ENCODE measurements around the gene OR5D13.
A peak's percentile ranks its signal among the peaks of the same experiment; 100 is the strongest.

OR5D13 gene, protein sequence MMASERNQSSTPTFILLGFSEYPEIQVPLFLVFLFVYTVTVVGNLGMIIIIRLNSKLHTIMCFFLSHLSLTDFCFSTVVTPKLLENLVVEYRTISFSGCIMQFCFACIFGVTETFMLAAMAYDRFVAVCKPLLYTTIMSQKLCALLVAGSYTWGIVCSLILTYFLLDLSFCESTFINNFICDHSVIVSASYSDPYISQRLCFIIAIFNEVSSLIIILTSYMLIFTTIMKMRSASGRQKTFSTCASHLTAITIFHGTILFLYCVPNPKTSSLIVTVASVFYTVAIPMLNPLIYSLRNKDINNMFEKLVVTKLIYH

DNA sequence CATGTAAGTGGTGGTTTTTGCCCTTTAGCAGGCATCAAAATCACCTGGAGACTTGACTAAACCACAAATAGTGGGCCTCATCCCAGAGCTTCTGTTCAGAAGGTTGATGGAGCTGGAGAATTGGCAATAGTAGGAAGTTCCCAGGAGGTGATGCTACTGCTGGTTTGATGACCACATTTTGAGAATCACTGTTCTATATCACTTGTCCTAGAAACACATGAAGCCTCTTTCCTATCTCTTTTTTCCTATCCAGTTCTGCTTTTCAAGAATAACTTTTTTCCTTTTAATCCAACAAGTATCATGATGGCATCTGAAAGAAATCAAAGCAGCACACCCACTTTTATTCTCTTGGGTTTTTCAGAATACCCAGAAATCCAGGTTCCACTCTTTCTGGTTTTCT is at the start of gene OR5D13:
Gene OR5D13, plus strand, starts transcription at position 301 of the 400 bp plus-strand sequence. Its CDS starts 0 bp downstream, at position 301.
- no peak for DNase-seq
- in situ Hi-C loops (cut with HindIII; ENCODE audit: low pct_ligation_motif_present, low pct_unique_long_range_greater_than_20kb, low sequenced_read_pairs): no loop called here

DNA sequence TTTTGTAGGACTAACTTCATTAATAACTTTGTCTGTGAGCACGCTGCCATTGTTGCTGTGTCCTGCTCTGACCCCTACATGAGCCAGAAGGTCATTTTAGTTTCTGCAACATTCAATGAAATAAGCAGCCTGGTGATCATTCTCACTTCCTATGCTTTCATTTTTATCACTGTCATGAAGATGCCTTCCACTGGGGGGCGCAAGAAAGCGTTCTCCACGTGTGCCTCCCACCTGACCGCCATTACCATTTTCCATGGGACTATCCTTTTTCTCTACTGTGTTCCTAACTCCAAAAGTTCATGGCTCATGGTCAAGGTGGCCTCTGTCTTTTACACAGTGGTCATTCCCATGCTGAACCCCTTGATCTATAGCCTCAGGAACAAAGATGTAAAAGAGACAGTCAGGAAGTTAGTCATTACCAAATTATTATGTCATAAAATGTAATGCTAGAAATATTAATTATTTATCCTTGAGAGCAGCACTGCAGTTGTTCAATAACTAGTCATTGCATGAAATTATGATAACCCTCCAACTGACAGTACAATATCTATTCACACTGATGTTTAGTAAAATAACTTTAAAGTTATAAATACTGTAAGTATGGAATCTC is 46.4 kb upstream of the OR5D13 start:
- in situ Hi-C loops (cut with HindIII; ENCODE audit: low pct_ligation_motif_present, low pct_unique_long_range_greater_than_20kb, low sequenced_read_pairs): no loop called here
- peak; percentile 21 for DNase-seq

DNA sequence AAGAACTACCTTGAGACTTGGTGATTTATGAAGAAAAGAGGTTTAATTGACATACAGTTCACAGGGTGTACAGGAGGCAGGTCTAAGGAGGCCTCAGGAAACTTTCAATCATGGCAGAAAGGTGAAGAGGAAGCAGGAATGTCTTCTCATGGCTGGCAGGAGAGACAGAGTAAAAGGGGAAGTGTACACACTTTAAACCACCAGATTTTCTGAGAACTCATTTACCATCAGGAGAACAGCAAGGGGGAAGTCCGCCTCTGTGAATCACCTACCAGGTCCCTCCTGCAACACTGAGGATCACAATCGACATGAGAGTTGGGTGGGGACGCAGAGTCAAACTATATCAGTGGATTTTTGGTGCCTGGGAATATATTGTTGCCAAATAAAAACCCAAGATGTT is 40.3 kb upstream of the OR5D13 start:
- in situ Hi-C loops (cut with HindIII; ENCODE audit: low pct_ligation_motif_present, low pct_unique_long_range_greater_than_20kb, low sequenced_read_pairs): no loop called here
- no peak for DNase-seq

DNA sequence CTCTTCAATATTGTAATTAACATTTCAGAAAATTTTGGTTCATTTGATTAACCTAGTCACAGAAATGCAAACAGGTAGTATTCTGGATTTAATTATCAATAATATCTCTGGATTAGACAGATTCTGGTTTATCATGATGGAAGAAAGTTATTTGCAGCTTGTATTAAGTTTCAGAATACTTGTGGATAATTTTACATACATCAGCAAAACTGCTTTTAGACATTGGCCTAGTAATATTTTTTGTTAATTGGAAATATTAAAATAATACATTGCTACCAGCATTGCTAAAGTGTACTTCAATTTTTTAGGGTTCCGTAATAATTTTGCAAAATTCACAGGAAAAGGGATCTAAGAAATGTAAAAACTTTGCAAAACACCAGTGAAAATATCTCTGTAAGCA is 18.4 kb downstream of the OR5D13 start:
- in situ Hi-C loops (cut with HindIII; ENCODE audit: low pct_ligation_motif_present, low pct_unique_long_range_greater_than_20kb, low sequenced_read_pairs): no loop called here
- no peak for DNase-seq

DNA sequence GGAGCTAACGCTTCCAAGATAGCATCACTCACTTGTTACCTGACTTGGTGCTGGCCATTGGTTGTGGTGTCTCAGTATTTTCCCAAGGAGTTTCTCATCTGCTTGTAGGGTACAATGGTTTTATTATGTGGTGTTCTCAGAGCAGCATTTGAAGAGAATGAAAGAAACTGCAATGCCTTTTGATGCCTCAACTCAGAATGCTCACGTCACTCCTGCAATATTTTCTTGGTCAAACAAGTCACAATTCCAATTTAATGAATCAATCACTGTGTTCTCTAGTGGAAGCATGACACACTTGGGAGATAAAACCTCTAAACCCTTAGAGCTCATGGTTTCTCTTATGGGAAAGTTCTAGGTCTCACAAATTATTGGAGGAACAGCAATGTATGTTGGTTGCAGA is 20.1 kb downstream of the OR5D13 start:
- in situ Hi-C loops (cut with HindIII; ENCODE audit: low pct_ligation_motif_present, low pct_unique_long_range_greater_than_20kb, low sequenced_read_pairs): no loop called here
- no peak for DNase-seq

DNA sequence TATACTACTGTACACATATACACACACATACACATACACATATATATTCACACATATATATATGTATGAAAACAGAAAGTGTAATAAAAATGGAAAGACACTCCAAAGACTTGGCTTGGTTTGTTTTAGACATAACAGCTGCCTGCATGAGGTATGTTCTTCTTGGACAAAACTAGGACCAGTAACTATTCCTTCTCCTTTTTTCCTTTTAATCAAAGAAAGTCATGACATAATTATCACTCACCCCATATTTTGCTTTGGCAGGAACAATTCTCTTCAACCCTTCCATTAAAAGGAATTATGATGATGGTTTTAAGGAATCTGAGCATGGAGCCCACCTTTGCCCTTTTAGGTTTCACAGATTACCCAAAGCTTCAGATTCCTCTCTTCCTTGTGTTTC is 22.0 kb downstream of the OR5D13 start, which contains the start of gene OR5D14:
Gene OR5D14, plus strand, starts transcription at position 301 of the 400 bp plus-strand sequence. Its CDS starts 0 bp downstream, at position 301.
- in situ Hi-C loops (cut with HindIII; ENCODE audit: low pct_ligation_motif_present, low pct_unique_long_range_greater_than_20kb, low sequenced_read_pairs): no loop called here
- DNase-seq: no peak

DNA sequence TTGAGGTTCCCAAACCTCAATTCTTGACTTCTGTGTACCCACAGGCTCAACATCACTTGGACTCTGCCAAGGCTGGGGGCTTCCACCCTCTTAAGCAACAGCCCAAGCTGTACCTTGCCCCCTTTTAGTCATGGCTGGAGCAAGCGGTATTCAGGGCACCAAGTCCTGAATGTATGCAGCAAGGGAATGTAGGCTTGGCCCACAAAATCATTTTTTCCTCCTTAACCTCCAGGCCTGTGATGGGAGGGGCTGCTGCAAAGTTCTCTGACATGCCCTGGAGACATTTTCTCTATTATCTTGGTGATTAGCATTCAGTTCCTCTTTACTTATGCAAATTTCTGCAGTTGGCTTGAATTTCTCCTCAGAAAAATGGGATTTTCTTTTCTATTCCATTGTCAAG is 33.0 kb downstream of the OR5D13 start:
- no peak for DNase-seq
- in situ Hi-C loops (cut with HindIII; ENCODE audit: low pct_ligation_motif_present, low pct_unique_long_range_greater_than_20kb, low sequenced_read_pairs): no loop called here

DNA sequence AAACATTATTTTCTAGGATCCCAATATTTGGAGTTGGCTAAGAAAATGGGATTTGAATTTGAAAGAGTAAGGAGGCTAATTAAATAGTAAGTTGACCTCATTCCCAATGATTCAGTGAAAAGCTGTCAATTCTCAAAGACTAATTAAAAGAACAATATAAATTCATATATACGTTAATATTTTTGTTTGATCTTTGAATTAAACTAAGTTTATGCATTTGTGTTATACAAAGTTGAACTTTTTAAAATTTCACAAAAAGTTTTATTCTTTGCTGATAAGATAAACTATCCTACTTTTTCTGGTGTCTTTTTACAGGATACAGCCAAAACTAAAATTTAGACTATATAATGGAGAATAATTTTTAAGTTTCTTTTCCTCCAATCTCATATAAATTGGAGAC is 37.8 kb downstream of the OR5D13 start, which contains the start of gene OR5L1:
Gene OR5L1, plus strand, starts transcription at position 301 of the 400 bp plus-strand sequence. CDS start 100 bp downstream, outside the sequence.
- in situ Hi-C loops (cut with HindIII; ENCODE audit: low pct_ligation_motif_present, low pct_unique_long_range_greater_than_20kb, low sequenced_read_pairs): no loop called here
- no peak for DNase-seq

DNA sequence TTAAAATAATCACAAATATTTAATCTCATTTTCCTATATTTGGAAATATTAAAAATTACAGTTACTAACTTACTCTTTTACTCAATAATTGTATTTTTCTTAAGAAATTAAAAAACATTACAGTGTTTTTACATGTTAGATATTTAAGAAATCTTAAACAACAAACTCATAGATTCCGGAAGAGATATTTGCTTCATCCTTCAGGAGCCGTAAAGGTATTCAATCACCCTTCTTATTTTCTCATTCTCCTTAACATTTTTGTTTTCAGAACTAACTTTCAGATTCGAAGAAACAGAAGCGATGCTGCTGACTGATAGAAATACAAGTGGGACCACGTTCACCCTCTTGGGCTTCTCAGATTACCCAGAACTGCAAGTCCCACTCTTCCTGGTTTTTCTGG is 46.1 kb downstream of the OR5D13 start, which contains the start of gene OR5D18:
Gene OR5D18, plus strand, starts transcription at position 301 of the 400 bp plus-strand sequence. Its CDS starts 0 bp downstream, at position 301.
- in situ Hi-C loops (cut with HindIII; ENCODE audit: low pct_ligation_motif_present, low pct_unique_long_range_greater_than_20kb, low sequenced_read_pairs): no loop called here
- no peak for DNase-seq

Data from ACHN (cell line).